Islet of Langerhans (tissue), 1 donor: ENCODE measurements around the gene HEBP2.

ENCODE experiments used
- FAIRE-seq: peaks from one replicate; lab custom pipeline; 2011; peaks lifted over from hg19 to GRCh38; lab: Jason Lieb, UNC

Gene HEBP2

DNA sequence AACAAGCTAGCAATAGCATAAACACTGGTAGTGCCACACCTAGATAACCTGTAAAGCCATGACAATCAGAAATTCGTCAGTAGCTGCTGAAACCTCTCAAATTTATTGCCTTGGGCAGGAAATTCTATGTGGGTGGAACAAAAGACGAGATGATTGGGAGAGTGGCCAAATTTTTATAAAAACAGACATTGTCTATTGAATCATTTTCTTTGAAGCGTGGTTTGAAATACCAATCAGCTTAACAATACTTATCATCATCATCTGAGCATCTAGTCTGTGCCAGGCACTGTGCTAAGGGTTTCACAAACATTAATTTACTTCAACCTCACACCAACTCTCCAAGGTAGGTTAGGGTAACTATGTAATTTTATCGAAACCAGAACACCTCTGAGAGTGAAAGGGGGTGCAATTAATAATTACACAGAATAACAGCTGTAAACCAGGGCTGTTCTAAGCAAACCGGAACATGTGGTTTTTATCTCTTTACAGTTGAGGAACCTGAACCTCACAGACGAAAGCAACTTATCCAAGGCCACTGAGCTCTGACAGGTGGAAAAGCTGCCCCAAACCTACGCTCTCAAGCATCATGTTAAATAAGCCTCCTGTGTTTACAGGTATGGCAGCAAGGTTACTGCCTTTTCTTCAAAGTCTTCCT, 51.9 kb downstream of the HEBP2 start:
- no peak for FAIRE-seq

DNA sequence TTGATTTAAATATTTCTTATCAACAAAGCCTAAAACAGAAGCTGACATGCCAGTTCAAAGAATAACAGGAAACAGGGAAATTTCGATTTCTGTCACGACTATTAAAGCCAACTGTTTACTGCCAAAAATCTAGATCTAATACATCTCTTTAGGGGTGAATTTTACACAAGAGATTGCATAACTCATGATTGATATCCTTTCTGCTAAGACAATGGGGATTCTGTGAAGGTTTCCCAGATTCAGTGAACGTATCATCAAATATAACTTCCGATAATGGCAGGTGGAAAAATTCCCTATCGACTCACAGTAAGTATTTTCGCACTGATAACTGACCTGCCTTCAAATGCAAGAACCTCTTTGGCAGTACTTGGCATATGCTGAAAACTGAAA, 52.4 kb downstream of the HEBP2 start:
- no peak for FAIRE-seq

DNA sequence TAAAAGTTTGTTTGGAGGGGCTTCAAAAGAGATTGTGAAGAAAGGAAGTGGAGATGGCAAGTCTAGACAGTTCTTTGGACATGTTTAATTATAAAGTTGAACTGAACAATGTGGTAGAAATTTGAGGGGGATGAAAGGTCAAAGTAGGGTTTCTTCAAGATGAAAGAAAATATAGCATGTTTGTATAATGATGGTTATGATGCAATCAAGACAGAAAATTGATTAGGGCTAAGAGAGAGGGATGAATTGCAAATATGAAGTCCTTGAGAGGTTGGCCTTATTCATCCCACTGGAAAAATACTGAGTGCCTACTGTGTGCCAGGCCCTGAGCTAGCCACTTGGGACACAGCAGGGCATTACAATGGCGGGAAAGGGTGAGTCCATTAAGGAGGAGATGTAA, 57.6 kb downstream of the HEBP2 start:
- no peak for FAIRE-seq

DNA sequence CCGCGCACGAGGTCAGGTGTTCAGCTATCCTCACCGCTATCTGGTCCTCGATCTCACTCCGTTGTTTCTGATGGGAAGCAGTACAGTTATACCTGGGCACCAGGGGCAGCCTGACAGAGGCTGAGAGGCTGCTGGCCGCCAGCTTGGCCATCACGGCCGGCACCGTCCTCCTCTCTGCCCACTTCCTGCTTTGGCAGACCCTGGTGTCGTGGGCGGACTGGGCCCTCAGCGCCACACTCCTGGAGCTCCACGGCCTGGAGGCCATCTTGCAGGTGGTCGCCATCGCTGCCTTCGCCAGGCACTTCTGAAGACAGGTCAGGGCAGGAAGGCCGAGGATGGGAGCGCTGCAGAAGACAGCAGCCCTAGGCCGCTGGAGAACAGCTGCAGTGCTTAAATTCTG, 60.1 kb downstream of the HEBP2 start:
- FAIRE-seq: no peak

GRCh38 chr6:138465007-138465645, 61.1 kb downstream of the HEBP2 start:
- FAIRE-seq: no peak

DNA sequence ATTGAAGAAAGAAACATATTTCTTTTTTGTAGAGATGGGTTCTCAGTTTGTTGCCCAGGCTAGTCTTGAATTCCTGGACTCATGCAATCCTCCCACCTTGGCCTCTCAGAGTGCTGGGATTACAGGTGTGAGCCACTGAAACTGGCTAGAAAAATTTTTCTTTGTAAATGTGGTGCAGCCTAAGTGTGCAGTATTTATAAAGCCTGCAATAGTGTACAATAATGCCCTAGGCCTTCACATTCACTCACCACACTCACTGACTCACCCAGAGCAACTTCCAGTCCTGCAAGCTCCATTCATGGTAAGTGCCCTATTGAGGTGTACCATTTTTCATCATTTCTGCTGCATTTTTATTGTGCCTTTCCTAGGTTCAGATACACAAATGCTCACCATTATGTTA, 63.9 kb downstream of the HEBP2 start:
- no peak for FAIRE-seq

- no peak for FAIRE-seq
Observed at GRCh38 chr6:138468320-138469015, 64.4 kb downstream of the HEBP2 start.
